SK-N-MC (cell line): Measurements from ENCODE around the gene SAMMSON.

ENCODE experiments used
- DNase-seq: peaks from one replicate; pipeline ENCODE4 v3.0.0-alpha.2; 2011; ENCODE audit warnings: low read depth, low spot score
- H3K27ac ChIP-seq: fragments of 200-600 bp; sonication (generic); 2 replicates; pipeline ENCODE4 v1.5.1; 2016; ENCODE audit warnings: mixed run types
- H3K36me3 ChIP-seq: fragments of 200-600 bp; sonication (generic); 2 replicates; pipeline ENCODE4 v1.6.1; 2017; ENCODE audit warnings: antibody characterized with exemption, low read length, mixed read lengths; ENCODE audit not compliant: insufficient read depth
- H3K4me3 ChIP-seq: fragments of 200-600 bp; sonication (generic); 2 replicates; pipeline ENCODE4 v1.5.1; 2016
- H3K9ac ChIP-seq: fragments of 200-600 bp; sonication (generic); 2 replicates; pipeline ENCODE4 v1.8.0; 2017; ENCODE audit warnings: mixed run types, mixed read lengths; ENCODE audit not compliant: insufficient read length
- H3K9me3 ChIP-seq: fragments of 200-600 bp; sonication (generic); 2 replicates; pipeline ENCODE4 v1.6.1; 2017; ENCODE audit warnings: low read depth, mild to moderate bottlenecking, antibody characterized with exemption, low read length, moderate library complexity, mixed read lengths
- EZH2 ChIP-seq: fragments of 200-600 bp; sonication (generic); IDR thresholded peaks from one replicate; pipeline ENCODE4 v1.6.1; 2017; ENCODE audit warnings: antibody characterized with exemption
- FOXP2 ChIP-seq: optimal IDR thresholded peaks from 2 replicates; pipeline ENCODE3; 2011; ENCODE audit warnings: mild to moderate bottlenecking, moderate library complexity; ENCODE audit not compliant: insufficient read depth; ENCODE audit errors: extremely low read length, control extremely low read depth
- POLR2AphosphoS5 ChIP-seq: IDR thresholded peaks from 2 replicates; pipeline ENCODE4 v1.6.1; 2012; ENCODE audit warnings: mild to moderate bottlenecking, low read depth, low read length, borderline replicate concordance

The SAMMSON gene

GRCh38 chr3:69999140-70000027 is at the start of gene SAMMSON:
Gene SAMMSON (plus strand): TSS chr3:69999733.
- no peak for DNase-seq
- H3K27ac ChIP-seq = peak within 1 kb of the TSS; percentile 91
- H3K9ac ChIP-seq = peak within 1 kb of the TSS; percentile 45
- H3K36me3 ChIP-seq = no peaks in the 10 kb centered on the region
- H3K4me3 ChIP-seq = peak within 1 kb of the TSS; percentile 55
- no peaks in the 10 kb centered on the region for H3K9me3 ChIP-seq
- TF ChIP-seq FOXP2 (no peak), EZH2 (no peak), POLR2AphosphoS5 (no peak)

- Histone ChIP-seq H3K36me3 (no peaks in the 10 kb centered on the region), H3K9me3 (no peaks in the 10 kb centered on the region), H3K27ac (no peak overlapping the region), H3K9ac (no peak overlapping the region), H3K4me3 (no peak overlapping the region)
- no peak for DNase-seq
- TF ChIP-seq FOXP2 (no peak), POLR2AphosphoS5 (no peak), EZH2 (no peak)
Observed at GRCh38 chr3:69951616-69952015, 47.9 kb upstream of the SAMMSON start.

GRCh38 chr3:69959581-69959980 is 40.0 kb upstream of the SAMMSON start:
- no peak overlapping the region for H3K4me3 ChIP-seq
- DNase-seq = no peak
- TF ChIP-seq EZH2 (no peak), FOXP2 (no peak), POLR2AphosphoS5 (no peak)
- H3K9ac ChIP-seq = no peak overlapping the region
- no peak overlapping the region for H3K27ac ChIP-seq
- H3K9me3 ChIP-seq = no peaks in the 10 kb centered on the region
- H3K36me3 ChIP-seq = no peaks in the 10 kb centered on the region

- TF ChIP-seq FOXP2 = no peak
- TF ChIP-seq POLR2AphosphoS5 = no peak
- TF ChIP-seq EZH2 = no peak
Observed at GRCh38 chr3:69961706-69962439, 37.7 kb upstream of the SAMMSON start.

GRCh38 chr3:69963643-69964042 is 35.9 kb upstream of the SAMMSON start:
- no peaks in the 10 kb centered on the region for H3K36me3 ChIP-seq
- DNase-seq = no peak
- H3K9ac ChIP-seq = no peak overlapping the region
- no peaks in the 10 kb centered on the region for H3K9me3 ChIP-seq
- H3K27ac ChIP-seq = no peak overlapping the region
- TF ChIP-seq FOXP2 (no peak), EZH2 (no peak), POLR2AphosphoS5 (no peak)
- H3K4me3 ChIP-seq = no peak overlapping the region

More at GRCh38 chr3:69961706-69962439, 37.7 kb upstream of the SAMMSON start:
- Histone ChIP-seq H3K27ac (peak overlapping the region; percentile 81), H3K9ac (no peak overlapping the region), H3K36me3 (no peaks in the 10 kb centered on the region), H3K4me3 (no peak overlapping the region), H3K9me3 (no peaks in the 10 kb centered on the region)
- DNase-seq = no peak

- H3K9ac ChIP-seq = no peak overlapping the region
- no peaks in the 10 kb centered on the region for H3K36me3 ChIP-seq
- H3K27ac ChIP-seq = no peak overlapping the region
- TF ChIP-seq FOXP2 (no peak), EZH2 (no peak), POLR2AphosphoS5 (no peak)
- H3K9me3 ChIP-seq = no peaks in the 10 kb centered on the region
- DNase-seq = no peak
- H3K4me3 ChIP-seq = no peak overlapping the region
Observed at GRCh38 chr3:69967156-69967555, 32.4 kb upstream of the SAMMSON start.

- no peak overlapping the region for H3K9ac ChIP-seq
- H3K27ac ChIP-seq = no peak overlapping the region
- no peaks in the 10 kb centered on the region for H3K36me3 ChIP-seq
- no peak for DNase-seq
- no peak overlapping the region for H3K4me3 ChIP-seq
- no peaks in the 10 kb centered on the region for H3K9me3 ChIP-seq
- TF ChIP-seq FOXP2 = no peak
Observed at GRCh38 chr3:69970827-69971226, 28.7 kb upstream of the SAMMSON start.

GRCh38 chr3:69972672-69973071 is 26.9 kb upstream of the SAMMSON start:
- no peak for DNase-seq
- TF ChIP-seq EZH2 = no peak
- no peak for TF ChIP-seq POLR2AphosphoS5
- no peak for TF ChIP-seq FOXP2
- H3K9me3 ChIP-seq = no peaks in the 10 kb centered on the region

GRCh38 chr3:69976021-69976420 is 23.5 kb upstream of the SAMMSON start:
- Histone ChIP-seq H3K27ac (no peak overlapping the region), H3K4me3 (no peak overlapping the region), H3K9me3 (no peaks in the 10 kb centered on the region), H3K9ac (no peak overlapping the region), H3K36me3 (no peaks in the 10 kb centered on the region)
- DNase-seq = no peak
- TF ChIP-seq EZH2 = no peak
- no peak for TF ChIP-seq POLR2AphosphoS5
- TF ChIP-seq FOXP2 = no peak

More at GRCh38 chr3:69972672-69973071, 26.9 kb upstream of the SAMMSON start:
- Histone ChIP-seq H3K36me3 (no peaks in the 10 kb centered on the region), H3K4me3 (no peak overlapping the region), H3K27ac (no peak overlapping the region), H3K9ac (no peak overlapping the region)
